HepG2 (cell line): ENCODE data around the gene MEAF6. TPM values are rescaled to one million over a fixed set of nuclear protein-coding genes. Genes with fewer than 3 reads are reported as not detected.

Experiments
- ATRX ChIP-seq: sonication (generic); formaldehyde crosslinking; IDR thresholded peaks from 2 replicates; pipeline ENCODE4 v1.4.0; 2020; ENCODE audit warnings: missing genetic modification reagents, borderline replicate concordance
- FOXJ3 ChIP-seq: sonication (generic); formaldehyde crosslinking; IDR thresholded peaks from 2 replicates; pipeline ENCODE4 v1.4.0; 2020; ENCODE audit warnings: missing genetic modification reagents, mild to moderate bottlenecking, borderline replicate concordance
- HOXD1 ChIP-seq: sonication (generic); formaldehyde crosslinking; IDR thresholded peaks from 2 replicates; pipeline ENCODE4 v1.5.0; 2020; ENCODE audit warnings: missing genetic modification reagents
- KMT2A ChIP-seq: sonication (generic); formaldehyde crosslinking; IDR thresholded peaks from 2 replicates; pipeline ENCODE4 v1.4.0; 2020; ENCODE audit warnings: missing genetic modification reagents
- NCOA2 ChIP-seq: sonication (generic); formaldehyde crosslinking; IDR thresholded peaks from 2 replicates; pipeline ENCODE4 v1.8.0; 2022; ENCODE audit warnings: inconsistent platforms
- PHF8 ChIP-seq: sonication (generic); formaldehyde crosslinking; IDR thresholded peaks from 2 replicates; pipeline ENCODE4 v1.5.0; 2020; ENCODE audit warnings: missing genetic modification reagents
- RBFOX2 ChIP-seq: fragments of 200-400 bp; formaldehyde crosslinking; IDR thresholded peaks from 2 replicates; pipeline ENCODE4 v1.6.1; 2017; ENCODE audit warnings: low read depth, mild to moderate bottlenecking, low read length
- SATB2 ChIP-seq: sonication (generic); formaldehyde crosslinking; IDR thresholded peaks from 2 replicates; pipeline ENCODE4 v1.5.0; 2020; ENCODE audit warnings: missing genetic modification reagents
- SSRP1 ChIP-seq: IDR thresholded peaks from 2 replicates; pipeline ENCODE4 v1.6.1; 2016; ENCODE audit warnings: control low read depth
- YEATS2 ChIP-seq: sonication (generic); formaldehyde crosslinking; IDR thresholded peaks from 2 replicates; pipeline ENCODE4 v1.4.0; 2020; ENCODE audit warnings: missing genetic modification reagents, borderline replicate concordance
- ZBTB42 ChIP-seq: sonication (generic); formaldehyde crosslinking; IDR thresholded peaks from 2 replicates; pipeline ENCODE4 v1.5.0; 2020; ENCODE audit warnings: mild to moderate bottlenecking, missing genetic modification reagents
- ZFP41 ChIP-seq: sonication (generic); formaldehyde crosslinking; IDR thresholded peaks from 2 replicates; pipeline ENCODE4 v1.4.0; 2020; ENCODE audit warnings: mild to moderate bottlenecking, missing genetic modification reagents, borderline replicate concordance
- ZNF10 ChIP-seq: sonication (generic); formaldehyde crosslinking; IDR thresholded peaks from 2 replicates; pipeline ENCODE4 v1.4.0; 2020; ENCODE audit warnings: mild to moderate bottlenecking, low read depth, missing genetic modification reagents, borderline replicate concordance
- ZNF790 ChIP-seq: sonication (generic); formaldehyde crosslinking; IDR thresholded peaks from 2 replicates; pipeline ENCODE4 v1.8.0; 2022; ENCODE audit warnings: missing genetic modification reagents, mild to moderate bottlenecking, borderline replicate concordance
- polyA plus RNA-seq, 8 experiments: library from polyadenylated mRNA; depleted of rRNA in 3 of 8; stranded (reverse) in 7 of 8; unstranded in 1 of 8; fragments of >200 nt; fragmentation: Illumina TruSeq in 4 of 8; extraction: Trizol in 4 of 8; gene quantifications; 2 replicates each; pipeline versions ENCODE4 v1.2.1 to v1.2.3, GENCODE V29; 2011 to 2016; ENCODE audit warnings: low read depth in 4 of 8, missing spikeins in 1 of 8, mixed read lengths in 1 of 8; ENCODE audit not compliant: insufficient read depth in 1 of 8
- total RNA-seq, 5 experiments: library from RNA; depleted of rRNA; stranded (reverse); fragments of >200 nt; fragmentation: Illumina TruSeq; extraction: Trizol; gene quantifications; 2 replicates each; pipeline ENCODE4 v1.2.3, GENCODE V29; 2016; ENCODE audit warnings: low read depth in 1 of 5
- TF ChIP-seq, protein P1 (sequence below): IDR thresholded peaks from 2 replicates; pipeline ENCODE4 v1.6.1; 2016; ENCODE audit warnings: missing biosample characterization, missing genetic modification reagents, low read depth
- TF ChIP-seq, protein P2 (sequence below): IDR thresholded peaks from 2 replicates; pipeline ENCODE4 v1.6.1; 2016
- TF ChIP-seq, protein P3 (sequence below): sonication (generic); formaldehyde crosslinking; IDR thresholded peaks from 2 replicates; pipeline ENCODE4 v1.8.1; 2023; ENCODE audit warnings: mild to moderate bottlenecking, missing genetic modification reagents
- TF ChIP-seq, protein P4 (sequence below): sonication (generic); formaldehyde crosslinking; IDR thresholded peaks from 2 replicates; pipeline ENCODE4 v1.4.0; 2020; ENCODE audit warnings: mild to moderate bottlenecking, missing genetic modification reagents
- TF ChIP-seq, protein P5 (sequence below): sonication (generic); formaldehyde crosslinking; IDR thresholded peaks from 2 replicates; pipeline ENCODE4 v1.9.0; 2022; ENCODE audit warnings: missing genetic modification reagents, mild to moderate bottlenecking, borderline replicate concordance
- TF ChIP-seq, protein P6 (sequence below): sonication (generic); formaldehyde crosslinking; IDR thresholded peaks from 2 replicates; pipeline ENCODE4 v1.5.1; 2020; ENCODE audit warnings: missing genetic modification reagents, mild to moderate bottlenecking, borderline replicate concordance

Gene MEAF6
- total and polyA plus RNA-seq, 2 of the 13 experiments (the other 11 are each of a cell fraction or from before 2014, with no cell fraction given), result 29.5 to 45.6 TPM

DNA sequence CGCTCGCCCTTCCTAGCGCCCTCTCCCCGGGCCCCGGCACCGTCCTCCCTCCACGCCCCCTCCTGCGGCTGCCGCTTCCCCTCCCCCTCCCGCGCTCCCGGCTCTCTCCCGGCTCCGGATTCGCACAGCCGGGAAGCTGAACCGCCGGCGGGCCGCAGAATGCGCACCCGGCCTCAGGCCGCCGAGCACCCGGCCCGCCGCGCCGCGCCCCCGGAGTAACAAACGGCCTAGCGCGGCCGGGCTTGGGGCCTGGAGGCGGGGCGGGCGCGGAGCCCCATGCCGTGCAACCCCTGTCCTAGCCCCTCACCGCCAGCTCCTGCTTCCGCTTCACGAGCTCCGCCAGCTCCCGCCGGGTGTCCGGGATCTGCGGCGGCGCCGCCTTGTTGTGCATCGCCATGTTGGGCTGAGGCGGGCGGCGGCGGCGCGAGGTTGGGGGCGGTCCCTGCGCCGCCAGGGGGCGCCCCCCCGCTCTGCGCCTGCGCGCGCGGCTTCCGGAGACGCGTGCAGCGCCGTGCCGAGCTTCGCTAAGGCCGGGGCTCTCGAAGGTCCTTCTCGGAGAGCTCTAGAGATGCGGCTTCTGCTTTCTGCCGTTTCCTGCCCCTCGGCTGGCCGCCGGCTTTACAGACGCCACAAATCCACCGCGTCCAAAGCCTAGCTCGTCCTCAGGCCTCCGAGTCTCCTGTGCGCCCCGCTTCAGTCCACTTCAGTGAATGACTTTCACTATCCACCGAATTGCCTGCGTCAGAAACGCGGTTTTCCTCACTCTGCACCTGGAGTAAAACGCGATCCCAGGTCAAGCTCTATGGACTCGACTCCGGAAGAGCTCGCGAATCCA, at the start of gene MEAF6 (continued):
- TF ChIP-seq, protein P1, sequence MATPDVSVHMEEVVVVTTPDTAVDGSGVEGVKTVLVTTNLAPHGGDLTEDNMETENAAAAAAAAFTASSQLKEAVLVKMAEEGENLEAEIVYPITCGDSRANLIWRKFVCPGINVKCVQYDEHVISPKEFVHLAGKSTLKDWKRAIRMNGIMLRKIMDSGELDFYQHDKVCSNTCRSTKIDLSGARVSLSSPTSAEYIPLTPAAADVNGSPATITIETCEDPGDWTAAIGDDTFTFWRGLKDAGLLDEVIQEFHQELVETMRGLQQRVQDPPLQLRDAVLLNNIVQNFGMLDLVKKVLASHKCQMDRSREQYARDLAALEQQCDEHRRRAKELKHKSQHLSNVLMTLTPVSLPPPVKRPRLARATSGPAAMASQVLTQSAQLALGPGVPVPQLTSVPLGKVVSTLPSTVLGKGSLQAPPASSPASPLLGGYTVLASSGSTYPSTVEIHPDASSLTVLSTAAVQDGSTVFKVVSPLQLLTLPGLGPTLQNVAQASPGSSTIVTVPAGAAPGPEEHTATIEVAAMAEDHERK (CRISPR knock-in tag), result no peak
- TF ChIP-seq RBFOX2 (peak; percentile 96), ZNF790 (CRISPR knock-in tag) (peak; percentile 86; the same call in 1 of the 2 replicates), ZFP41 (CRISPR knock-in tag) (no peak; the same call in 1 of the 2 replicates), ZNF10 (CRISPR knock-in tag) (no peak), NCOA2 (CRISPR knock-in tag) (no peak; the same call in 1 of the 2 replicates), PHF8 (CRISPR knock-in tag) (peak; percentile 78), HOXD1 (CRISPR knock-in tag) (no peak), FOXJ3 (CRISPR knock-in tag) (peak; percentile 40; the same call in 1 of the 2 replicates), YEATS2 (CRISPR knock-in tag) (peak; percentile 39), KMT2A (CRISPR knock-in tag) (peak; percentile 84), SATB2 (no peak), ATRX (CRISPR knock-in tag) (no peak), ZBTB42 (CRISPR knock-in tag) (peak; percentile 70; the same call in 1 of the 2 replicates), SSRP1 (no peak)
- TF ChIP-seq, protein P2, sequence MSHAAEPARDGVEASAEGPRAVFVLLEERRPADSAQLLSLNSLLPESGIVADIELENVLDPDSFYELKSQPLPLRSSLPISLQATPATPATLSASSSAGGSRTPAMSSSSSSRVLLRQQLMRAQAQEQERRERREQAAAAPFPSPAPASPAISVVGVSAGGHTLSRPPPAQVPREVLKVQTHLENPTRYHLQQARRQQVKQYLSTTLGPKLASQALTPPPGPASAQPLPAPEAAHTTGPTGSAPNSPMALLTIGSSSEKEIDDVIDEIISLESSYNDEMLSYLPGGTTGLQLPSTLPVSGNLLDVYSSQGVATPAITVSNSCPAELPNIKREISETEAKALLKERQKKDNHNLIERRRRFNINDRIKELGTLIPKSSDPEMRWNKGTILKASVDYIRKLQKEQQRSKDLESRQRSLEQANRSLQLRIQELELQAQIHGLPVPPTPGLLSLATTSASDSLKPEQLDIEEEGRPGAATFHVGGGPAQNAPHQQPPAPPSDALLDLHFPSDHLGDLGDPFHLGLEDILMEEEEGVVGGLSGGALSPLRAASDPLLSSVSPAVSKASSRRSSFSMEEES (CRISPR knock-in tag), result peak; percentile 45; the same call in 1 of the 2 replicates
- TF ChIP-seq, protein P3, sequence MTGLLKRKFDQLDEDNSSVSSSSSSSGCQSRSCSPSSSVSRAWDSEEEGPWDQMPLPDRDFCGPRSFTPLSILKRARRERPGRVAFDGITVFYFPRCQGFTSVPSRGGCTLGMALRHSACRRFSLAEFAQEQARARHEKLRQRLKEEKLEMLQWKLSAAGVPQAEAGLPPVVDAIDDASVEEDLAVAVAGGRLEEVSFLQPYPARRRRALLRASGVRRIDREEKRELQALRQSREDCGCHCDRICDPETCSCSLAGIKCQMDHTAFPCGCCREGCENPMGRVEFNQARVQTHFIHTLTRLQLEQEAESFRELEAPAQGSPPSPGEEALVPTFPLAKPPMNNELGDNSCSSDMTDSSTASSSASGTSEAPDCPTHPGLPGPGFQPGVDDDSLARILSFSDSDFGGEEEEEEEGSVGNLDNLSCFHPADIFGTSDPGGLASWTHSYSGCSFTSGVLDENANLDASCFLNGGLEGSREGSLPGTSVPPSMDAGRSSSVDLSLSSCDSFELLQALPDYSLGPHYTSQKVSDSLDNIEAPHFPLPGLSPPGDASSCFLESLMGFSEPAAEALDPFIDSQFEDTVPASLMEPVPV, result peak; percentile 40; the same call in 1 of the 2 replicates
- TF ChIP-seq, protein P4, sequence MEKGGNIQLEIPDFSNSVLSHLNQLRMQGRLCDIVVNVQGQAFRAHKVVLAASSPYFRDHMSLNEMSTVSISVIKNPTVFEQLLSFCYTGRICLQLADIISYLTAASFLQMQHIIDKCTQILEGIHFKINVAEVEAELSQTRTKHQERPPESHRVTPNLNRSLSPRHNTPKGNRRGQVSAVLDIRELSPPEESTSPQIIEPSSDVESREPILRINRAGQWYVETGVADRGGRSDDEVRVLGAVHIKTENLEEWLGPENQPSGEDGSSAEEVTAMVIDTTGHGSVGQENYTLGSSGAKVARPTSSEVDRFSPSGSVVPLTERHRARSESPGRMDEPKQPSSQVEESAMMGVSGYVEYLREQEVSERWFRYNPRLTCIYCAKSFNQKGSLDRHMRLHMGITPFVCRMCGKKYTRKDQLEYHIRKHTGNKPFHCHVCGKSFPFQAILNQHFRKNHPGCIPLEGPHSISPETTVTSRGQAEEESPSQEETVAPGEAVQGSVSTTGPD, result no peak
- TF ChIP-seq, protein P5, sequence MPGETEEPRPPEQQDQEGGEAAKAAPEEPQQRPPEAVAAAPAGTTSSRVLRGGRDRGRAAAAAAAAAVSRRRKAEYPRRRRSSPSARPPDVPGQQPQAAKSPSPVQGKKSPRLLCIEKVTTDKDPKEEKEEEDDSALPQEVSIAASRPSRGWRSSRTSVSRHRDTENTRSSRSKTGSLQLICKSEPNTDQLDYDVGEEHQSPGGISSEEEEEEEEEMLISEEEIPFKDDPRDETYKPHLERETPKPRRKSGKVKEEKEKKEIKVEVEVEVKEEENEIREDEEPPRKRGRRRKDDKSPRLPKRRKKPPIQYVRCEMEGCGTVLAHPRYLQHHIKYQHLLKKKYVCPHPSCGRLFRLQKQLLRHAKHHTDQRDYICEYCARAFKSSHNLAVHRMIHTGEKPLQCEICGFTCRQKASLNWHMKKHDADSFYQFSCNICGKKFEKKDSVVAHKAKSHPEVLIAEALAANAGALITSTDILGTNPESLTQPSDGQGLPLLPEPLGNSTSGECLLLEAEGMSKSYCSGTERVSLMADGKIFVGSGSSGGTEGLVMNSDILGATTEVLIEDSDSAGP (CRISPR knock-in tag), result peak; percentile 83
- TF ChIP-seq, protein P6, sequence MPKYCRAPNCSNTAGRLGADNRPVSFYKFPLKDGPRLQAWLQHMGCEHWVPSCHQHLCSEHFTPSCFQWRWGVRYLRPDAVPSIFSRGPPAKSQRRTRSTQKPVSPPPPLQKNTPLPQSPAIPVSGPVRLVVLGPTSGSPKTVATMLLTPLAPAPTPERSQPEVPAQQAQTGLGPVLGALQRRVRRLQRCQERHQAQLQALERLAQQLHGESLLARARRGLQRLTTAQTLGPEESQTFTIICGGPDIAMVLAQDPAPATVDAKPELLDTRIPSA (CRISPR knock-in tag), result no peak
